GM18520 (cell line): ENCODE measurements around the gene BEST4.
"Not testable (repeated sequence)": the region's sequence is repeated elsewhere in the genome, so short reads cannot be mapped to it uniquely, and the experiment has no call there.

Experiments
- ATAC-seq: cut with Tn5 transposase; IDR thresholded peaks from one replicate; pipeline ENCODE4 v1.9.1; 2021; ENCODE audit not compliant: unreplicated experiment

Gene BEST4

DNA sequence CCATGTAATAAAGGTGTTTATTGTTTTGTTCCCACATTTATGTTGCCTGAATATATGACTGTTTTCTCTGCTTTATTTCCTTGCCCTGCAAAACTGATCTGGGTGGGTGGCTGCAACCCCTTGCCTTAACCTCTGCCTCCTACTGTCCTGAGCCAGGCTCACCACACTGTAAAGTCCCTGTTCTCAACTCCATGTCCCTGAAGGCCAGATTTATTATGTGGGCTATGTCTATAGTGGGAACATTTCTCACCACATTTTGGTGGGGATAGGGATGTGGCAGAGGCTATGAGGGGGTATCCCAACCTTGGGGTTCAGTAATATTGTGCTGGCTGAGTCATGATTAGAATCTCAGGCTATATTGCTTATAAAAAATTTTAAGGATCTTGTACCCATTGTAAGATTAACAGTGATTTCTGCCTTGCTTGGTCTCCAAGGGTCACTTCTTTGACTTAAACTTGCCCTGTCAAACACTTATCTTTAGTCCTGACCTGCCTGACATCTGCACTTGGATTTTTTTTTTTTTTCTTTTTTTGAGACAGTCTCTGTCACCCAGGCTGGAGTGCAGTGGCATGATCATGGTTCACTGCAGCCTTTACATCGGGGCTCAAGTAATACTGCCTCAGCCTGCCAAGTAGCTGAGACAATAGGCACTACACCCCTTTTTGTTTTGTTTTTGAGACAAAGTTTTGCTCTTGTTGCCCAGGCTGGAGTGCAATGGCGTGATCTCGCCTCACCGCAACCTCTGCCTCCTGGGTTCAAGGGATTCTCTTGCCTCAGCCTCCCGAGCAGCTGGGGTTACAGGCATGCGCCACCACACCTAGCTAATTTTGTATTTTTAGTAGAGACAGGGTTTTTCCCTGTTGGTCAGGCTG is 9.0 kb downstream of the BEST4 start:
- no peak for ATAC-seq

DNA sequence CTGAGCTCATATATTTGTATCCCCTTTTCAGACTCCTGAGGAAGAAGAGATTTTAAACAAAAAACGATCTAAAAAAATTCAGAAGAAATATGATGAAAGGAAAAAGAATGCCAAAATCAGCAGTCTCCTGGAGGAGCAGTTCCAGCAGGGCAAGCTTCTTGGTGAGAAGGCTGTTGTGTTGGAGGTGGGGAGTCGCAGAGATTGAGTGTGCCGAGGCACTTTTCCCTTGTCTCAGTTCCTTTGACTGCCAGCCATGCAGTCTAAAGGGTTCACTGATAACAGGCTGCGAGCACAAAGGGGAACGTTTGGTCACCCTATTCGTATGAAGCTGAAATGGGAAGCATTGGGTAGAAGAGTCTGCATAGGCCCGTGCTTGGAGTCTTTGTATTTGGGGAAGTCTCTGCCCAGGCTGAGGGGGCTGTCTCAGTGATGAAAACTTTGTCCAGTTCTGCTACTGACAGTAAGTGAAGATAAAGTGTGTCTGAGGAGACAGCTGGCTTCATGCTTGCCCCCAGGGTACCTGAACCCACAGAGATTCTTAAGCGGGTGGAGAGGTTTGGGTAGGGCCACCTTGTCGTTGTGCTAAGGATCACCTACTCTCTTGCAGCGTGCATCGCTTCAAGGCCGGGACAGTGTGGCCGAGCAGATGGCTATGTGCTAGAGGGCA is 9.9 kb downstream of the BEST4 start:
- ATAC-seq, result no peak

DNA sequence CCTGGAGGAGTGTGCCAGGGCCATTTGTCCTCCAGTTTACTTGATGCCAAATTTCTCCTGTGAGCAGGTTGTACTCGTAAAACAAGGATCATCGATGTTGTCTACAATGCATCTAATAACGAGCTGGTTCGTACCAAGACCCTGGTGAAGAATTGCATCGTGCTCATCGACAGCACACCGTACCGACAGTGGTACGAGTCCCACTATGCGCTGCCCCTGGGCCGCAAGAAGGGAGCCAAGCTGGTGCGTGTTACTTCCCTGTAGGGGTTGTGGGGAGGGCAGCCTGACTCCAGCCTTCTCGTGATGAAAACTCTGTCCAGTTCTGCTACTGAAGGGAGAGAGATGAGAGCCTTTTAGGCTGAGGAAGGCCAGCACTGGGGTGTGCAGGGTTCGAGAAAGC is 10.4 kb downstream of the BEST4 start:
- no peak for ATAC-seq

DNA sequence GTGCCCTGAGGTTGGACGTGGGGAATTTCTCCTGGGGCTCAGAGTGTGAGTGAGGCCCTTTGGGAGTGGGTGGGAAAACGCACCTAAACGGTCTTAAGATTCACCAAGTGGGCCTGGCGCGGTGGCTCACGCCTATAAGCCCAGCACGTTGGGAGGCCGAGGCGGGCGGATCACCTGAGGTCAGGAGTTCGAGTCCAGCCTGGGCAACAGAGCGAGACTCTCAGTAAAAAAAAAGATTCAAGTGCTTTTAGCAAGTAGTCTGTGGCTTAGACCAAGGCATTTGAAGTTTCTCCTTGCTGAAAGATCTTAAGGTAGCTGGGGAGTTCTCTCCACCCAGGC is 11.3 kb downstream of the BEST4 start:
- no peak for ATAC-seq

DNA sequence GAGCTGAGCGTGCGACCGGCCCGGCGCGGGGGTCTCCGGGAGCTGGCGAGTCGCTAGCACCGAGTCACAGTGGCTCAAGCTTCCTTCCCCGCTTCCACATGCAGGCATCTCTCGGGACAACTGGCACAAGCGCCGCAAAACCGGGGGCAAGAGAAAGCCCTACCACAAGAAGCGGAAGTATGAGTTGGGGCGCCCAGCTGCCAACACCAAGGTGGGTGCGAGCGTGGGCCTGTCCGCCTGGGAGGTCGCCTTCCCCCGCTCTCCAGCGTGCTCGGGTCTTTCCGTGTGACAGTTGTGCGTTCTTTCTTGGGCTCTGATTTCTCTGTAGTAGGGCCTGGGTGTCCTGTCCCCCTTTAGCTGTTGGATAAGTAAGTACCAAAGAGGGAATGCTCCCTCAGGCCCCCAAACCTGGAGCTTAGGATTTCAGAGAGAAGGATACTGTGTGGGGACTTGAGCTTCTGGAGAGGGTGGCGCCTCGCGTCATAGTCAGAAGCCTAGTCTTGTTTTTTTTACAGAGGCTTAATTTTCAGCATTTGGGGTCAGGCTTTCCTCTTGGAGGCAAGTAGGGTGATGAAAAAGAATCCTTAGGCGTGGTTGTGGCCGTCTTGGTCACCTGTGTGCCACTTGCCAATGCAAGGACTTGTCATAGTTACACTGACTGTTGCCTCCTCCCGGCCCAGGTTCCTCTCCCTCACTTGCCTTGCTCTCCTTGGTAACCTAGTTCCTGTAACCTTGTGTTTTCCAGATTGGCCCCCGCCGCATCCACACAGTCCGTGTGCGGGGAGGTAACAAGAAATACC is 11.8 kb downstream of the BEST4 start:
- no peak for ATAC-seq

DNA sequence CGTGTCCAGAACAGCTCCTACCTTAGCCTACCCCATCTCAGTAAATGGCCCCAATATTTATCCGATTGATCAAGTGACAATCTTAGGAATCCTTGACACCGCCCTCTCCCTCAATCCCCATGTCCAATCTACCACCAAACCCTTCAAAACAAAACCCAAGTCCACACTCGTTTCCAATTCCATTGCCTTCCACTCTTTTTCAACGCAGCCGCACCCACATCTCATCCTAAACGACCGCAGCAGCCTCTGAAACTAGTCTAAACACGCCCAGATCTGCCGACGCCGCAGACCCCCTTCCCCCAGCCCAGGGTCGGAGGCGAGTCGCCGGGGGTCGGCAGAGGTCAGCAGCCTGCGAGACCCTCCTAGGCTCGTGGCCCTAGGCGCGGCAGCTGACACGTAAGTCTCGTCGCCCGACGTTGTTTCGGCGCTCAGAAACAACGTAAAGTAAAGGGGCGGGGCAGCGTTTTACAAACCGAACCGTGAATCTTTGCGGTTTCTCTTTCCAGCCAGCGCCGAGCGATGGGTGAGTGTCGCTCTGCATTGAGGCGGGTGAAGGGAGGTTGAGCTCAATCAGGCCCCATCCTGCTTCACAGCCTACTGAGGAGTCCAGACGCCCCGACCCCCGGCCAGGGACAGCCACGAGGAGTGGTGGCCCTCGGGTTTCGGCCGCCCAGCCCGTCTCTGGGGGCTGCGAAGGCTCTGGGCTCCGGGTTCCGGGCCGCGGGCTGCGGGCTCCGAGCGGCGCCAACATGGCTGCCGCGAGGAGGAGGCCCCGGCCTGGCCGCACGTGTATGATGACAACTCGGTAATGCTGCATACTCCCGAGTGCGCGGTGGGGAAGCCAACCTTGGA is 12.7 kb downstream of the BEST4 start, which contains the start of gene RPS8:
Gene RPS8, plus strand, starts transcription at position 463 of the 852 bp plus-strand sequence. Its CDS starts 57 bp downstream, at position 520.
- peak; percentile 78 for ATAC-seq

DNA sequence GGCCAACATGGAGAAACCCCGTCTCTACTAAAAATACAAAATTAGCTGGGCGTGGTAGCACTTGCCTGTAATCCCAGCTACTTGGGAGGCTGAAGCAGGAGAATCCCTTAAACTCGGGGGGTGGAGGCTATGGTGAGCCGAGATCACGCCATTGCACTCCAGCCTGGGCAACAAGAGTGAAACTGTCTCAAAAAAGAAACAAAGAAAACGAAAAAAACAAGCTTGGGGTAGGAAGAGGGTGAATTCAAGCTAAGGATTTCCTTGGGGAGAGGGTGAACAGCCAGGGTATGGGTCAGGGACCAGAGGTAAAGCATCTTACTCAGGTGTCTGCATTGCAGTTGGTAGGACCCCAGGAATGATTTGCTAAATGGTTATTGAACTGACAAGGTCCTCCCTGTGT is 21.5 kb downstream of the BEST4 start:
- not testable (repeated sequence) for ATAC-seq

DNA sequence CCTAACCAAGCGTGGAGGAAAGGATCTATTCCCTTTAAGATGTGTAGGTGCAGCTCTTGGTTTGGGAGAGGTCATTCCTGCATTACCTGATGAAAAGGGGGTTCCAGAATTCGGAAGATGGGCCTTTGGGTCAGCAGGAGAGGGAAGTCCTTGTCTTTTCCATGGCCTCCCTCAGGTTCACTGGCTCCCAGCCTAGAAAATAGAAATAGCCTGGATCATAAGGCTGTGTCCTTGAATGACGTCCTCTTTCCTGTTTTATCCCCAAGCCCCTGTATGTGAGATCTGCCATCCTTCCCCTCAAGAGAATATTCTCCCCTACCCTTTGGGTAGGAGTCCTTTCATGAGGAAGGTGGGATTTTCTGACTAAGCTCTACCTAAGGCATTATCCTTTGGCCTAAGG is 27.1 kb downstream of the BEST4 start:
- ATAC-seq, result no peak

DNA sequence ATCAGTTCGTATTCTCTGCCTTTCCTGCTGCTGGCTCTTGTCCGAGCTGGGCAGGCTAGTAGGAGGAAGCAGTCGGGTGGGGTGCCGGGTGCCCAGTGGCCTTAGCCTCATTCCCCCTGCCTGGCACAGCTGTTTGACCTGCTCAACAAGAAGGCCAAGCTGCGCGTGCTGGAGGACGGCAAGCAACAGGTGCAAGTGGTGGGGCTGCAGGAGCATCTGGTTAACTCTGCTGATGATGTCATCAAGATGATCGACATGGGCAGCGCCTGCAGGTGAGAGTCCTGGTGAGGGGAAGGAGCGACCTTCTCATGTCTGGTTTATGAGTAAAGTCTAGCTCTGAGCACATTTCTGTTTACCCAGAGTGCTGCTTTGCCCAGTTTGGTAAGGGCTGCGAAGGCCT is 28.9 kb downstream of the BEST4 start:
- no peak for ATAC-seq

DNA sequence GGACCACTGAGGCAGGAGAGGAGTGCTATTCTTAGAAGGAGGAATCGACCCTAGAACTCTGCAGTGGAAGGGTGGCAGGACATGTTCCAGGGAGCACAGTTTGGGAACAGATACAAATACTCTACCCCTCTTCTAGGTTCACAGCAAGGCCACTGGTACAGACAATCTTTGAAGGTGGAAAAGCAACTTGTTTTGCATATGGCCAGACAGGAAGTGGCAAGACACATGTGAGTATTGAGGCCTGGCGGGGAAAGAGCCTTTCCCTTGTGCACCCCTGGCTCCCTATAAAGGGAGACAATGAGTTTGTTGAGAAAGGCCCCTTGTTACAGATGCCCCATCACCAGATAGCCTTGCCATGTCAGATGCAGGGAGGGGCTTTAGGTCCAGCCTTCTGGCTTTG is 30.6 kb downstream of the BEST4 start:
- no peak for ATAC-seq

DNA sequence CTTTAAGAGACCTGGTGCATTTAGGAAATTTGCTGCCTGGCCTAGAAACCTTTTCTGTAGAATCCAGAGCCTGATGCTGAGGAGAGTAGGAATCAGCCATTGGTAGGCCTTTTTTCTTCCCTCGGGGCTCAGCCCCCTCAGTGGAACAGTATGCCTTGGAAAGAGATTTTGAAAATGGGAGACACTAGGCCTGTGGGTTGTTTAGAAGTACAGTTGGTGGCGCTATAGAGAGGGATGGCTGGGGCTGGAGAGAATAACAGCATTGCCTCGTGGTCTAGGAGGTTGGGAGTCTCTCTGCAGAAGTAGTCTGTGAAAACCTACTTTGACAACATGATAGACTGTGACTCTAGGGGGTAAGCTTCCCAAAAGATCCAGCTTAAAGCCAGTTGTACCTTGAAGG is 40.1 kb downstream of the BEST4 start:
- no peak for ATAC-seq

DNA sequence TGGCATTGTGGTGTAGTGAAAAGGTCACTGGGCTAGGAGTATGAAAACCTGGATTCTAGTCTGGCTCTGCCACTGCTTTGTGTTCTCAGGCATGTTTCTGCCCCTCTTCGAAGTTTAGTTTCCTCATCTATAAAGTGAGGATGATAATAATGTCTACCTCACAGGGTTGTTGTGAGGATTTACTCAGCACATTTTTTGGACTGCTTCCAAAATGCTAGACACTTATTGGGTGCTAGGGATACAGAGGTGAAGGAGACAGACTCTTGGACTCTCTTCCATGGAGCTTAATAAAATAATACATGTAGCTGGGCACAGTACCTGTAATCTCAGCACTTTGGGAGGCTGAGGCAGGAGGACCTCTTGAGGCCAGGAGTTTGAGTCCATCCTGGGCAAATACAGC is 44.8 kb downstream of the BEST4 start:
- no peak for ATAC-seq

DNA sequence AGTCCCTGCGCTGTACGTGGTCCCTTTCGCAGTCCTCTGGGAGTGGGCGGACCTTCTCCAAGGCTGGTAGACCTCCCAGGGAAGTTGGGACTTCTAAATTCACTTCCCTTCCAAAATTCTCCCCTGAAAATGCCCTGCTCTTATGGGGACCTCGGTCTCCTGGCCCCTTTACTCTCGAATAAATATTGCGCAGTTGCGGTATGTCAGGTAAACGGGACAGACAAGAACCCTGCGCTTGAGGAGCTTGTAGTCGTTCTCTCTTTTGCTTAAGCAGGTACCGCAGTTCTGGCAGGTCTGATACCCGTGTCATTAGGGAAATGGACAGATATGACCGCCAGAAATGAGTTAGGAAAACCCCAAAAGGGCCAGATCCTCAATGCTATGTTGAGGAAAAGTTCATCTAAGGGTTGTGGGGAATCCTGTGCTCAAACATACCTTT is 47.8 kb downstream of the BEST4 start:
- ATAC-seq, result no peak

DNA sequence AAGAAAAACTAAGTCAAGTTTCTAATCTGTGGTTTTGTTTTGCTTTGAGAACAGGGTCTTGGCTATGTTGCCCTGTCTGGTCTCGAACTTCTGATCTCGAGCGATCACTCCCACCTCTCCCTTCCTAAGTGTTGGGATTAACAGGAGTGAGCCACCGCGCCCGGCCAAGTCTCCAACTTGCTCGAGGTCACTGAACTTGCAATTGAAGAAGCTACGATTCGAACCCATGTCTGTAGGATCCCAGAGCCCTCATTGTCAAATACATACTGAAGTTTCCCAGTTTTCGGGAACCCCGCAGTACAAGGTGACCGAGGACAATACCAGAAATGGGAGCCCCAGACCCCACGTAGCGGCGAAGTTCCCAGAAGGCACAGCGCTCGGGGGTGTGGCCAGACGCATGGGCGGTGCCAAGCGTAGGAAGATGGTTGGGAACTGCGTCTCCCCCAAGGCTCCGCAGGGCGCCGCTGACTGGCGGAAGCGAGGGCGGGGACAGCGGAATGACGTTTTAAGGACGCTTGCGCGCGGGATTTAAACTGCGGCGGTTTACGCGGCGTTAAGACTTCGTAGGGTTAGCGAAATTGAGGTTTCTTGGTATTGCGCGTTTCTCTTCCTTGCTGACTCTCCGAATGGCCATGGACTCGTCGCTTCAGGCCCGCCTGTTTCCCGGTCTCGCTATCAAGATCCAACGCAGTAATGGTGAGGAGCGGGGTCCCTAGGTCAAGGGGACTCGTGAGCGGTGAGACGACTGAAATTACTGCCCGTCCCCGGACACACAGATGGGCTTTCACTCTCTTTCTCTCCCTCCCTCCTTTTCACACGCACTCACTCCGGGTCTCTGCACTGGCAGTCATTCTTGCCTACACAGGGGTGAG is 48.4 kb downstream of the BEST4 start, which contains the start of gene KIF2C:
Gene KIF2C, plus strand, starts transcription at position 531 of the 872 bp plus-strand sequence. Its CDS starts 96 bp downstream, at position 627.
- ATAC-seq, result peak; percentile 99

DNA sequence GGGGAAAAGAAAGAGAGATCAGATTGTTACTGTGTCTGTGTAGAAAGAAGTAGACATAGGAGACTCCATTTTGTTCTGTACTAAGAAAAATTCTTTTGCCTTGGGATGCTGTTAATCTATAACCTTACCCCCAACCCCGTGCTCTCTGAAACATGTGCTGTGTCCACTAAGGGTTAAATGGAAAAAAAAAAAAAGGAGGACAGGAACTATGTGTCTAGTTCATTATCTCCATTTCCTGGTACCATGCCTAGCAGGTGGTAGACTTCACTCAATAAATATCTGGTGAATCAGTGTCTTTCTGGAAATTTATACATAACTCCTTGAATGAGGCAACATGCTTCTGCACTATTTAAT is 49.0 kb downstream of the BEST4 start:
- not testable (repeated sequence) for ATAC-seq

DNA sequence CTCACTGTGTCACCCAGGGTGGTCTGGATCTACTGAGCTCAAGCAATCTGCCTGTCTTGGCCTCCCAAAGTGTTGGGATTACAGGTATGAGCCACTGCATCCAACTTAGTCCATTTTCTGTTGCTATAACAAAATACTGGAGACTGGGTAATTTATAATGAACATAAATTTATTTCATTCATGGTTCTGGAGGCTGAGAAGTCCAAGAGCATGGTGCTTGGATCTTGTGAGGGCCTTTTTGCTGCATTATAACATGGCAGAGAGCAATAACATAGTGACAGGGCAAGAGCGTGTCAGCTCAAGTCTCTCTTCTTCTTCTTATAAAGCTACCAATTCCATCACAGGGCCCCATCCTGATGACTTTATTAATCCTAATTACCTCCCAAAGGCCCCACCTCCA is 52.0 kb downstream of the BEST4 start:
- no peak for ATAC-seq

DNA sequence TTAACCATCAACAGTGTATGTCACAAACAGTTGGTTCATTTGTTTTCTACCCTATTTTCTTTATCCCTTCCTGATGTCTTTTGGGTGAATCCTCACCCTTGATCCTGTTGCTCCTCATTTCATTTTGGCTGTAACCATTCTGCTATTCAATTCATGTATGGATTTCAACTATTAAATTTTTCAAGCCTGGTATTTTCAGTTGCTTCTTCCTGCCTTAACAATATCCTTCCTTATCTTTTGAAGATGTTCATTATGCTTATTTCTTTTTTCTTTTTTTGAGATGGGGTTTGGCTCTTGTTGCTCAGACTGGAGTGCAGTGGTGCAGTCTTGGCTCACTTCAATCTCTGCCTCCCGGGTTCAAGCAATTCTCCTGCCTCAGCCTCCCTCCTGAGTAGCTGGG is 54.2 kb downstream of the BEST4 start:
- no peak for ATAC-seq
